HEK293 (cell line): ENCODE measurements around the gene CADM1.

Experiments
- CTCF ChIA-PET: fragments of 350-600 bp; formaldehyde crosslinking; extraction: SDS; loops from one replicate; lab custom pipeline; 2021; ENCODE audit warnings: antibody characterized with exemption; lab: Yijun Ruan, JAX
- POLR2A ChIA-PET: fragments of 300-600 bp; formaldehyde crosslinking; extraction: SDS; loops from one replicate; lab custom pipeline; 2020; ENCODE audit warnings: antibody characterized with exemption, inconsistent platforms; lab: Yijun Ruan, JAX
- H3K27ac ChIP-seq: fragments of 200-500 bp; sonication (Bioruptor generic); 2 replicates; pipeline ENCODE4 v1.5.1; 2014; ENCODE audit warnings: low read depth, low read length, control low read depth, inconsistent platforms; ENCODE audit errors: extremely low read depth
- H3K36me3 ChIP-seq, 2 experiments: fragments of 200-500 bp in 1 of 2; sonication (Bioruptor generic) in 1 of 2; 1 replicate in 1 of 2; 2 replicates in 1 of 2; pipeline ENCODE4 v1.5.1; 2014 to 2017; ENCODE audit warnings: inconsistent platforms in 2 of 2, low read length in 2 of 2; ENCODE audit not compliant: control insufficient read depth in 2 of 2, insufficient read depth in 1 of 2
- H3K4me1 ChIP-seq: fragments of 200-500 bp; sonication (Bioruptor generic); 2 replicates; pipeline ENCODE4 v1.5.1; 2014; ENCODE audit warnings: mild to moderate bottlenecking, low read length, inconsistent platforms; ENCODE audit not compliant: control insufficient read depth, insufficient read depth
- H3K4me3 ChIP-seq: 2 replicates; pipeline ENCODE4 v1.5.1; 2011; ENCODE audit warnings: low read depth, mild to moderate bottlenecking, control low read depth, low read length, moderate library complexity
- H3K9me3 ChIP-seq: fragments of 200-500 bp; sonication (Bioruptor generic); 2 replicates; pipeline ENCODE4 v1.5.1; 2014; ENCODE audit warnings: low read depth, low read length, inconsistent platforms; ENCODE audit not compliant: control insufficient read depth, insufficient read depth
- GLI4 ChIP-seq: fragments of 450-650 bp; formaldehyde crosslinking; IDR thresholded peaks from 2 replicates; pipeline ENCODE4 v1.5.1; 2016; ENCODE audit warnings: missing biosample characterization, missing genetic modification characterization
- OSR2 ChIP-seq: fragments of 450-650 bp; formaldehyde crosslinking; IDR thresholded peaks from 2 replicates; pipeline ENCODE4 v1.5.1; 2016; ENCODE audit warnings: missing biosample characterization, missing genetic modification characterization
- PRDM1 ChIP-seq: fragments of 450-650 bp; formaldehyde crosslinking; IDR thresholded peaks from 2 replicates; pipeline ENCODE4; 2016; ENCODE audit warnings: missing biosample characterization, missing genetic modification characterization
- SCRT1 ChIP-seq: fragments of 450-650 bp; formaldehyde crosslinking; IDR thresholded peaks from 2 replicates; pipeline ENCODE4 v1.5.1; 2016; ENCODE audit warnings: missing biosample characterization, missing genetic modification characterization, borderline replicate concordance
- SP3 ChIP-seq: fragments of 450-650 bp; formaldehyde crosslinking; IDR thresholded peaks from 2 replicates; pipeline ENCODE4 v1.5.1; 2016; ENCODE audit warnings: missing biosample characterization, missing genetic modification characterization
- ZNF16 ChIP-seq: fragments of 450-650 bp; formaldehyde crosslinking; IDR thresholded peaks from 2 replicates; pipeline ENCODE4 v1.5.1; 2016; ENCODE audit warnings: low read depth, missing biosample characterization, missing genetic modification characterization
- ZNF175 ChIP-seq: fragments of 450-650 bp; formaldehyde crosslinking; IDR thresholded peaks from 2 replicates; pipeline ENCODE4 v1.5.1; 2016; ENCODE audit warnings: missing biosample characterization, missing genetic modification characterization
- ZNF266 ChIP-seq: fragments of 450-650 bp; formaldehyde crosslinking; IDR thresholded peaks from 2 replicates; pipeline ENCODE4 v1.5.1; 2016; ENCODE audit warnings: missing biosample characterization, missing genetic modification characterization, low read depth
- ZNF354C ChIP-seq: fragments of 450-650 bp; formaldehyde crosslinking; IDR thresholded peaks from 2 replicates; pipeline ENCODE4 v1.5.1; 2016; ENCODE audit warnings: missing biosample characterization, missing genetic modification characterization, low read depth, borderline replicate concordance
- ZNF600 ChIP-seq: fragments of 450-650 bp; formaldehyde crosslinking; IDR thresholded peaks from 2 replicates; pipeline ENCODE4 v1.5.1; 2016; ENCODE audit warnings: missing biosample characterization, missing genetic modification characterization
- ZNF629 ChIP-seq: fragments of 450-650 bp; formaldehyde crosslinking; IDR thresholded peaks from 2 replicates; pipeline ENCODE4 v1.5.1; 2017; ENCODE audit warnings: missing biosample characterization, missing genetic modification characterization
- ZNF664 ChIP-seq: fragments of 450-650 bp; formaldehyde crosslinking; IDR thresholded peaks from 2 replicates; pipeline ENCODE4 v1.5.1; 2016; ENCODE audit warnings: missing biosample characterization, missing genetic modification characterization
- ZNF670 ChIP-seq: fragments of 450-650 bp; formaldehyde crosslinking; IDR thresholded peaks from 2 replicates; pipeline ENCODE4 v1.5.1; 2016; ENCODE audit warnings: missing biosample characterization, missing genetic modification characterization, low read depth
- ZNF707 ChIP-seq: fragments of 450-650 bp; formaldehyde crosslinking; IDR thresholded peaks from 2 replicates; pipeline ENCODE4 v1.5.1; 2016; ENCODE audit warnings: missing biosample characterization, missing genetic modification characterization
- ZNF768 ChIP-seq: fragments of 450-650 bp; formaldehyde crosslinking; IDR thresholded peaks from 2 replicates; pipeline ENCODE4 v1.5.1; 2018; ENCODE audit warnings: missing biosample characterization, mild to moderate bottlenecking, missing genetic modification characterization
- ZNF776 ChIP-seq: fragments of 450-650 bp; formaldehyde crosslinking; IDR thresholded peaks from 2 replicates; pipeline ENCODE4 v1.5.0; 2017; ENCODE audit warnings: missing biosample characterization, missing genetic modification characterization, borderline replicate concordance
- ZXDB ChIP-seq: fragments of 450-650 bp; formaldehyde crosslinking; IDR thresholded peaks from 2 replicates; pipeline ENCODE4 v1.5.1; 2016; ENCODE audit warnings: missing biosample characterization, missing genetic modification characterization
- TF ChIP-seq, protein P1 (sequence below): fragments of 450-650 bp; formaldehyde crosslinking; IDR thresholded peaks from 2 replicates; pipeline ENCODE4 v1.5.1; 2016; ENCODE audit warnings: missing biosample characterization, missing genetic modification characterization
- TF ChIP-seq, protein P2 (sequence below): fragments of 450-650 bp; formaldehyde crosslinking; IDR thresholded peaks from 2 replicates; pipeline ENCODE4 v1.5.1; 2016; ENCODE audit warnings: missing biosample characterization, missing genetic modification characterization
- TF ChIP-seq, protein P3 (sequence below): fragments of 450-650 bp; formaldehyde crosslinking; IDR thresholded peaks from 2 replicates; pipeline ENCODE4 v1.5.1; 2016; ENCODE audit warnings: missing biosample characterization, missing genetic modification characterization, borderline replicate concordance

CADM1 gene

DNA sequence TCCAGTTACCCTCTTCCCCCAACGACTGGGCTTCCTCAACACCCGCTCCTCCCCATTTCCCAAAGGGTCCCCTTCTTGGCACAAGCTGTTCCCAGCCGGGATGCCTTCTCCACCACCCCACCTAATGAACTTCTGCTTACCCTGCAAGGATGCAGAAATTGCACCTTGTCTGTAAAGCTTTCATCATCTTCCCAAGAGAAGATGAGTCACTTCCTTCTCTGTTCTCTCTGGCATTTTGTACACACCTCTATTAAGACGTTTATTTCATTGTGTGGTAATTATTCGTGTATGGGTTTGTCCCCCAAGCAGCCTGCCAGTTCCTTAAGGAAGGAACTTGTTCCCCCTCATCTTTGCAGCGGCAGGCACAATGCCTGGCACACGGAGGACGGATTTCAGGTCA, 351.1 kb downstream of the CADM1 start:
- TF ChIP-seq ZNF16 (tag by site-specific recombination) (no peak), ZNF266 (tag by site-specific recombination) (no peak), ZNF768 (no peak), ZNF707 (tag by site-specific recombination) (no peak)
- TF ChIP-seq, protein P1, sequence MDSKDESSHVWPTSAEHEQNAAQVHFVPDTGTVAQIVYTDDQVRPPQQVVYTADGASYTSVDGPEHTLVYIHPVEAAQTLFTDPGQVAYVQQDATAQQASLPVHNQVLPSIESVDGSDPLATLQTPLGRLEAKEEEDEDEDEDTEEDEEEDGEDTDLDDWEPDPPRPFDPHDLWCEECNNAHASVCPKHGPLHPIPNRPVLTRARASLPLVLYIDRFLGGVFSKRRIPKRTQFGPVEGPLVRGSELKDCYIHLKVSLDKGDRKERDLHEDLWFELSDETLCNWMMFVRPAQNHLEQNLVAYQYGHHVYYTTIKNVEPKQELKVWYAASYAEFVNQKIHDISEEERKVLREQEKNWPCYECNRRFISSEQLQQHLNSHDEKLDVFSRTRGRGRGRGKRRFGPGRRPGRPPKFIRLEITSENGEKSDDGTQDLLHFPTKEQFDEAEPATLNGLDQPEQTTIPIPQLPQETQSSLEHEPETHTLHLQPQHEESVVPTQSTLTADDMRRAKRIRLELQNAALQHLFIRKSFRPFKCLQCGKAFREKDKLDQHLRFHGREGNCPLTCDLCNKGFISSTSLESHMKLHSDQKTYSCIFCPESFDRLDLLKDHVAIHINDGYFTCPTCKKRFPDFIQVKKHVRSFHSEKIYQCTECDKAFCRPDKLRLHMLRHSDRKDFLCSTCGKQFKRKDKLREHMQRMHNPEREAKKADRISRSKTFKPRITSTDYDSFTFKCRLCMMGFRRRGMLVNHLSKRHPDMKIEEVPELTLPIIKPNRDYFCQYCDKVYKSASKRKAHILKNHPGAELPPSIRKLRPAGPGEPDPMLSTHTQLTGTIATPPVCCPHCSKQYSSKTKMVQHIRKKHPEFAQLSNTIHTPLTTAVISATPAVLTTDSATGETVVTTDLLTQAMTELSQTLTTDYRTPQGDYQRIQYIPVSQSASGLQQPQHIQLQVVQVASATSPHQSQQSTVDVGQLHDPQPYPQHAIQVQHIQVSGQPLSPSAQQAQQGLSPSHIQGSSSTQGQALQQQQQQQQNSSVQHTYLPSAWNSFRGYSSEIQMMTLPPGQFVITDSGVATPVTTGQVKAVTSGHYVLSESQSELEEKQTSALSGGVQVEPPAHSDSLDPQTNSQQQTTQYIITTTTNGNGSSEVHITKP (tag by site-specific recombination): peak; percentile 13; the same call in 1 of the 2 replicates
- Histone ChIP-seq H3K4me1 (no peaks in the 10 kb centered on the region; the same call in none of the 2 replicates), H3K9me3 (no peaks in the 10 kb centered on the region), H3K36me3 (no peaks in the 10 kb centered on the region), H3K4me3 (no peak overlapping the region), H3K27ac (no peak overlapping the region)
- CTCF ChIA-PET: no interaction called here
- POLR2A ChIA-PET: no interaction called here

DNA sequence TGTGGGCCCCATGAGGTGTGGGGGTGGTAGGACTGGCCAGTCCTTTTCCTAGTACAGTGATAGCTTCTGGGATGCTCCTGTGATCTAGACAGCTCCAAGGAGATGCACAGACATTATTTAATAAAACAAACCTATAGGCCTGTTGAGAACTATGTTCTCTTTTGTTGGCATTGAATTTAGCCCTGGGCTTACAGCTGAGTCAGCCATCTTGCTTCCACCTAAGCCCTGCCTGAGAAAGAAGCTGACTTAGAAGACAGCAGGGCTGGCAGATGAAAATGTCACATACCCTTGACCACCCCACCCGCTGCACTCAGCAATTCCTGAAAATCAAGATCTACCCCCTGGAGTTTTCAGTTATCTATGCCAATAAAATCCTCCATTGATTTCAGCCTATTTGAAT, 353.2 kb downstream of the CADM1 start:
- no peaks in the 10 kb centered on the region for H3K9me3 ChIP-seq
- no peak overlapping the region for H3K27ac ChIP-seq
- no peak for TF ChIP-seq ZNF664 (tag by site-specific recombination)
- no peak for TF ChIP-seq SCRT1 (tag by site-specific recombination)
- no peak for TF ChIP-seq GLI4
- TF ChIP-seq ZXDB: no peak
- no peak for TF ChIP-seq OSR2 (tag by site-specific recombination)
- no peak for TF ChIP-seq ZNF175 (tag by site-specific recombination)
- TF ChIP-seq ZNF670 (tag by site-specific recombination): no peak
- TF ChIP-seq ZNF600 (tag by site-specific recombination): no peak
- TF ChIP-seq SP3 (tag by site-specific recombination): no peak
- TF ChIP-seq, protein P2, sequence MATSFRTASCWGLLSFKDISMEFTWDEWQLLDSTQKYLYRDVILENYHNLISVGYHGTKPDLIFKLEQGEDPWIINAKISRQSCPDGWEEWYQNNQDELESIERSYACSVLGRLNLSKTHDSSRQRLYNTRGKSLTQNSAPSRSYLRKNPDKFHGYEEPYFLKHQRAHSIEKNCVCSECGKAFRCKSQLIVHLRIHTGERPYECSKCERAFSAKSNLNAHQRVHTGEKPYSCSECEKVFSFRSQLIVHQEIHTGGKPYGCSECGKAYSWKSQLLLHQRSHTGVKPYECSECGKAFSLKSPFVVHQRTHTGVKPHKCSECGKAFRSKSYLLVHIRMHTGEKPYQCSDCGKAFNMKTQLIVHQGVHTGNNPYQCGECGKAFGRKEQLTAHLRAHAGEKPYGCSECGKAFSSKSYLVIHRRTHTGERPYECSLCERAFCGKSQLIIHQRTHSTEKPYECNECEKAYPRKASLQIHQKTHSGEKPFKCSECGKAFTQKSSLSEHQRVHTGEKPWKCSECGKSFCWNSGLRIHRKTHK: no peak
- TF ChIP-seq ZNF354C: no peak
- TF ChIP-seq ZNF629: no peak
- TF ChIP-seq, protein P3, sequence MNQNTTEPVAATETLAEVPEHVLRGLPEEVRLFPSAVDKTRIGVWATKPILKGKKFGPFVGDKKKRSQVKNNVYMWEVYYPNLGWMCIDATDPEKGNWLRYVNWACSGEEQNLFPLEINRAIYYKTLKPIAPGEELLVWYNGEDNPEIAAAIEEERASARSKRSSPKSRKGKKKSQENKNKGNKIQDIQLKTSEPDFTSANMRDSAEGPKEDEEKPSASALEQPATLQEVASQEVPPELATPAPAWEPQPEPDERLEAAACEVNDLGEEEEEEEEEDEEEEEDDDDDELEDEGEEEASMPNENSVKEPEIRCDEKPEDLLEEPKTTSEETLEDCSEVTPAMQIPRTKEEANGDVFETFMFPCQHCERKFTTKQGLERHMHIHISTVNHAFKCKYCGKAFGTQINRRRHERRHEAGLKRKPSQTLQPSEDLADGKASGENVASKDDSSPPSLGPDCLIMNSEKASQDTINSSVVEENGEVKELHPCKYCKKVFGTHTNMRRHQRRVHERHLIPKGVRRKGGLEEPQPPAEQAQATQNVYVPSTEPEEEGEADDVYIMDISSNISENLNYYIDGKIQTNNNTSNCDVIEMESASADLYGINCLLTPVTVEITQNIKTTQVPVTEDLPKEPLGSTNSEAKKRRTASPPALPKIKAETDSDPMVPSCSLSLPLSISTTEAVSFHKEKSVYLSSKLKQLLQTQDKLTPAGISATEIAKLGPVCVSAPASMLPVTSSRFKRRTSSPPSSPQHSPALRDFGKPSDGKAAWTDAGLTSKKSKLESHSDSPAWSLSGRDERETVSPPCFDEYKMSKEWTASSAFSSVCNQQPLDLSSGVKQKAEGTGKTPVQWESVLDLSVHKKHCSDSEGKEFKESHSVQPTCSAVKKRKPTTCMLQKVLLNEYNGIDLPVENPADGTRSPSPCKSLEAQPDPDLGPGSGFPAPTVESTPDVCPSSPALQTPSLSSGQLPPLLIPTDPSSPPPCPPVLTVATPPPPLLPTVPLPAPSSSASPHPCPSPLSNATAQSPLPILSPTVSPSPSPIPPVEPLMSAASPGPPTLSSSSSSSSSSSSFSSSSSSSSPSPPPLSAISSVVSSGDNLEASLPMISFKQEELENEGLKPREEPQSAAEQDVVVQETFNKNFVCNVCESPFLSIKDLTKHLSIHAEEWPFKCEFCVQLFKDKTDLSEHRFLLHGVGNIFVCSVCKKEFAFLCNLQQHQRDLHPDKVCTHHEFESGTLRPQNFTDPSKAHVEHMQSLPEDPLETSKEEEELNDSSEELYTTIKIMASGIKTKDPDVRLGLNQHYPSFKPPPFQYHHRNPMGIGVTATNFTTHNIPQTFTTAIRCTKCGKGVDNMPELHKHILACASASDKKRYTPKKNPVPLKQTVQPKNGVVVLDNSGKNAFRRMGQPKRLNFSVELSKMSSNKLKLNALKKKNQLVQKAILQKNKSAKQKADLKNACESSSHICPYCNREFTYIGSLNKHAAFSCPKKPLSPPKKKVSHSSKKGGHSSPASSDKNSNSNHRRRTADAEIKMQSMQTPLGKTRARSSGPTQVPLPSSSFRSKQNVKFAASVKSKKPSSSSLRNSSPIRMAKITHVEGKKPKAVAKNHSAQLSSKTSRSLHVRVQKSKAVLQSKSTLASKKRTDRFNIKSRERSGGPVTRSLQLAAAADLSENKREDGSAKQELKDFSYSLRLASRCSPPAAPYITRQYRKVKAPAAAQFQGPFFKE (tag by site-specific recombination): no peak
- no peak for TF ChIP-seq ZNF776 (tag by site-specific recombination)
- TF ChIP-seq PRDM1 (tag by site-specific recombination): no peak
- no peaks in the 10 kb centered on the region; the same call in 1 of the 2 replicates for H3K4me1 ChIP-seq
- H3K36me3 ChIP-seq: no peaks in the 10 kb centered on the region
- ChIA-PET CTCF (no interaction called here), POLR2A (no interaction called here)
- no peak overlapping the region for H3K4me3 ChIP-seq
